ENCODE measurements around the gene SLC34A1. TPM values are rescaled to one million over a fixed set of nuclear protein-coding genes. Genes with fewer than 3 reads are reported as not detected.

The SLC34A1 gene
- total RNA-seq, 1 experiment from 2014 or later: not detected

GRCh38 chr5:177432839-177433657, 48.8 kb downstream of the SLC34A1 start:
- Histone ChIP-seq H3K9ac (ENCODE audit: low read length) (no peak overlapping the region), H2AFZ (ENCODE audit: low read length) (no peak overlapping the region), H3K27me3 (ENCODE audit: low read length) (no peaks in the 10 kb centered on the region), H3K9me3 (ENCODE audit: low read length) (no peaks in the 10 kb centered on the region), H3K4me1 (ENCODE audit: low read length) (peaks cover 39% of the 10 kb centered on the region), H4K20me1 (ENCODE audit: insufficient read depth, low read depth, low read length) (peaks cover 9% of the 10 kb centered on the region; the same call in 1 of the 2 replicates), H3K4me2 (ENCODE audit: low read depth, low read length, poor library complexity, severe bottlenecking) (no peak overlapping the region), H3K9me2 (replicated peaks; ENCODE audit: insufficient read depth, low read length) (no peaks in the 10 kb centered on the region), H3K4me3 (ENCODE audit: low read length) (no peak overlapping the region), H3K79me2 (ENCODE audit: low read length) (peaks cover 35% of the 10 kb centered on the region), H3K36me3 (ENCODE audit: insufficient read depth, low read length) (peaks cover 27% of the 10 kb centered on the region), H3K27ac (ENCODE audit: low read length) (no peak overlapping the region)
- no peak for DNase-seq

GRCh38 chr5:177433658-177434217, 49.5 kb downstream of the SLC34A1 start:
- H3K9me3 ChIP-seq (ENCODE audit: low read length): no peaks in the 10 kb centered on the region
- H3K9ac ChIP-seq (ENCODE audit: low read length): no peak overlapping the region
- peaks cover 28% of the 10 kb centered on the region for H3K79me2 ChIP-seq (ENCODE audit: low read length)
- H3K4me3 ChIP-seq (ENCODE audit: low read length): no peak overlapping the region
- H3K27ac ChIP-seq (ENCODE audit: low read length): no peak overlapping the region
- no peak overlapping the region for H2AFZ ChIP-seq (ENCODE audit: low read length)
- no peak overlapping the region for H3K4me2 ChIP-seq (ENCODE audit: low read depth, low read length, poor library complexity, severe bottlenecking)
- no peak for DNase-seq
- peaks cover 32% of the 10 kb centered on the region for H3K4me1 ChIP-seq (ENCODE audit: low read length)
- H4K20me1 ChIP-seq (ENCODE audit: insufficient read depth, low read depth, low read length): peaks cover 2% of the 10 kb centered on the region; the same call in 1 of the 2 replicates
- H3K36me3 ChIP-seq (ENCODE audit: insufficient read depth, low read length): peaks cover 27% of the 10 kb centered on the region
- H3K27me3 ChIP-seq (ENCODE audit: low read length): no peaks in the 10 kb centered on the region
- no peaks in the 10 kb centered on the region for H3K9me2 ChIP-seq (replicated peaks; ENCODE audit: insufficient read depth, low read length)

GRCh38 chr5:177434437-177434836, 50.2 kb downstream of the SLC34A1 start:
- no peak overlapping the region for H2AFZ ChIP-seq (ENCODE audit: low read length)
- no peak overlapping the region for H3K4me2 ChIP-seq (ENCODE audit: low read depth, low read length, poor library complexity, severe bottlenecking)
- H3K36me3 ChIP-seq (ENCODE audit: insufficient read depth, low read length): peaks cover 31% of the 10 kb centered on the region
- H3K27ac ChIP-seq (ENCODE audit: low read length): no peak overlapping the region
- H3K27me3 ChIP-seq (ENCODE audit: low read length): no peaks in the 10 kb centered on the region
- no peak overlapping the region for H3K9ac ChIP-seq (ENCODE audit: low read length)
- H3K9me2 ChIP-seq (replicated peaks; ENCODE audit: insufficient read depth, low read length): no peaks in the 10 kb centered on the region
- H3K4me3 ChIP-seq (ENCODE audit: low read length): no peak overlapping the region
- H3K9me3 ChIP-seq (ENCODE audit: low read length): no peaks in the 10 kb centered on the region
- H3K79me2 ChIP-seq (ENCODE audit: low read length): peaks cover 21% of the 10 kb centered on the region
- H4K20me1 ChIP-seq (ENCODE audit: insufficient read depth, low read depth, low read length): no peaks in the 10 kb centered on the region; the same call in 1 of the 2 replicates
- H3K4me1 ChIP-seq (ENCODE audit: low read length): peaks cover 25% of the 10 kb centered on the region
- DNase-seq: no peak

GRCh38 chr5:177434942-177435738, 50.9 kb downstream of the SLC34A1 start:
- Histone ChIP-seq H3K9me2 (replicated peaks; ENCODE audit: insufficient read depth, low read length) (no peaks in the 10 kb centered on the region), H3K4me1 (ENCODE audit: low read length) (peaks cover 18% of the 10 kb centered on the region), H4K20me1 (ENCODE audit: insufficient read depth, low read depth, low read length) (no peaks in the 10 kb centered on the region; the same call in 1 of the 2 replicates), H3K79me2 (ENCODE audit: low read length) (peaks cover 14% of the 10 kb centered on the region), H3K27ac (ENCODE audit: low read length) (no peak overlapping the region), H3K9ac (ENCODE audit: low read length) (no peak overlapping the region), H3K27me3 (ENCODE audit: low read length) (no peaks in the 10 kb centered on the region), H2AFZ (ENCODE audit: low read length) (no peak overlapping the region), H3K9me3 (ENCODE audit: low read length) (no peaks in the 10 kb centered on the region), H3K4me2 (ENCODE audit: low read depth, low read length, poor library complexity, severe bottlenecking) (no peak overlapping the region), H3K36me3 (ENCODE audit: insufficient read depth, low read length) (peaks cover 31% of the 10 kb centered on the region), H3K4me3 (ENCODE audit: low read length) (no peak overlapping the region)
- DNase-seq: no peak

GRCh38 chr5:177435847-177436536, 51.8 kb downstream of the SLC34A1 start:
- no peak for DNase-seq
- Histone ChIP-seq H3K9me2 (replicated peaks; ENCODE audit: insufficient read depth, low read length) (no peaks in the 10 kb centered on the region), H3K27ac (ENCODE audit: low read length) (no peak overlapping the region), H3K27me3 (ENCODE audit: low read length) (no peaks in the 10 kb centered on the region), H3K36me3 (ENCODE audit: insufficient read depth, low read length) (peaks cover 31% of the 10 kb centered on the region), H4K20me1 (ENCODE audit: insufficient read depth, low read depth, low read length) (no peaks in the 10 kb centered on the region), H3K4me1 (ENCODE audit: low read length) (peaks cover 10% of the 10 kb centered on the region), H3K4me2 (ENCODE audit: low read depth, low read length, poor library complexity, severe bottlenecking) (no peak overlapping the region), H3K9me3 (ENCODE audit: low read length) (no peaks in the 10 kb centered on the region), H3K79me2 (ENCODE audit: low read length) (peaks cover 6% of the 10 kb centered on the region; the same call in 1 of the 2 replicates), H2AFZ (ENCODE audit: low read length) (no peak overlapping the region), H3K9ac (ENCODE audit: low read length) (no peak overlapping the region), H3K4me3 (ENCODE audit: low read length) (no peak overlapping the region)

GRCh38 chr5:177437623-177438022, 53.4 kb downstream of the SLC34A1 start:
- no peak for DNase-seq
- Histone ChIP-seq H3K36me3 (ENCODE audit: insufficient read depth, low read length) (peaks cover 23% of the 10 kb centered on the region), H2AFZ (ENCODE audit: low read length) (no peak overlapping the region), H3K79me2 (ENCODE audit: low read length) (no peaks in the 10 kb centered on the region), H3K9me2 (replicated peaks; ENCODE audit: insufficient read depth, low read length) (no peaks in the 10 kb centered on the region), H3K27ac (ENCODE audit: low read length) (no peak overlapping the region), H3K4me1 (ENCODE audit: low read length) (no peaks in the 10 kb centered on the region), H3K4me2 (ENCODE audit: low read depth, low read length, poor library complexity, severe bottlenecking) (no peak overlapping the region), H3K9me3 (ENCODE audit: low read length) (no peaks in the 10 kb centered on the region), H3K9ac (ENCODE audit: low read length) (no peak overlapping the region), H3K27me3 (ENCODE audit: low read length) (no peaks in the 10 kb centered on the region), H3K4me3 (ENCODE audit: low read length) (no peak overlapping the region), H4K20me1 (ENCODE audit: insufficient read depth, low read depth, low read length) (no peaks in the 10 kb centered on the region)

- H3K4me1 ChIP-seq (ENCODE audit: low read length): no peaks in the 10 kb centered on the region
- peaks cover 14% of the 10 kb centered on the region for H3K36me3 ChIP-seq (ENCODE audit: insufficient read depth, low read length)
- DNase-seq: peak; percentile 39
- H2AFZ ChIP-seq (ENCODE audit: low read length): no peak overlapping the region
- H3K27ac ChIP-seq (ENCODE audit: low read length): no peak overlapping the region
- no peaks in the 10 kb centered on the region for H3K9me3 ChIP-seq (ENCODE audit: low read length)
- no peaks in the 10 kb centered on the region for H3K79me2 ChIP-seq (ENCODE audit: low read length)
- no peaks in the 10 kb centered on the region for H3K9me2 ChIP-seq (replicated peaks; ENCODE audit: insufficient read depth, low read length)
- no peaks in the 10 kb centered on the region for H3K27me3 ChIP-seq (ENCODE audit: low read length)
- H4K20me1 ChIP-seq (ENCODE audit: insufficient read depth, low read depth, low read length): no peaks in the 10 kb centered on the region
- H3K4me2 ChIP-seq (ENCODE audit: low read depth, low read length, poor library complexity, severe bottlenecking): no peak overlapping the region
- H3K9ac ChIP-seq (ENCODE audit: low read length): no peak overlapping the region
- H3K4me3 ChIP-seq (ENCODE audit: low read length): no peak overlapping the region
These were observed 54.2 kb downstream of the SLC34A1 start for GRCh38 chr5:177438468-177438867.
